ENCODE measurements around the gene PMF1. TPM values are rescaled to one million over a fixed set of nuclear protein-coding genes. Genes with fewer than 3 reads are reported as not detected.

Gene PMF1
- total RNA-seq, 1 experiment from 2014 or later: 50.2 TPM

GRCh38 chr1:156262461-156263287 lies 49.9 kb downstream of the PMF1 start:
- H3K4me2 ChIP-seq: no peak overlapping the region
- ChIA-PET CTCF (no interaction called here), POLR2A (ENCODE audit: unreplicated experiment) (interaction anchor here (0.6 to 1.0 kb wide), 3 partner anchors 33 to 247 kb away, joined by 3 to 5 read pairs (median 3); partner anchors contain the start of genes GLMP and SLC25A44)
- H3K4me3 ChIP-seq: no peak overlapping the region
- DNase-seq: peak; percentile 45 to 46
- H3K9me3 ChIP-seq (ENCODE audit: insufficient read depth, low read depth): no peaks in the 10 kb centered on the region
- no peak overlapping the region for H3K27ac ChIP-seq
- H3K4me1 ChIP-seq (replicated peaks; ENCODE audit: insufficient read depth): no peaks in the 10 kb centered on the region
- no peaks in the 10 kb centered on the region for H3K27me3 ChIP-seq (ENCODE audit: insufficient read depth, low read depth)
- intact Hi-C loops (cut with micrococcal nuclease; ENCODE audit: unreplicated experiment): no loop called here
- H4K20me1 ChIP-seq (ENCODE audit: insufficient read depth): peaks cover 9% of the 10 kb centered on the region; the same call in 1 of the 2 replicates
- no peak overlapping the region for H2AFZ ChIP-seq
- TF ChIP-seq CTCF (conservative IDR thresholded peaks at IDR 0.05) (no peak), EZH2 (IDR thresholded peaks at IDR 0.05; ENCODE audit: low read depth) (no peak)
- H3K36me3 ChIP-seq (ENCODE audit: low read depth): peaks cover 34% of the 10 kb centered on the region
- H3K79me2 ChIP-seq (ENCODE audit: low read depth): no peaks in the 10 kb centered on the region
- H3K9me2 ChIP-seq (ENCODE audit: insufficient read depth): no peaks in the 10 kb centered on the region
- no TSS peak for BruUV-seq (replicated peaks)
- peaks cover 4% of the 10 kb centered on the region; the same call in 1 of the 2 replicates for H3F3A ChIP-seq (ENCODE audit: insufficient read depth, low read depth)

- Histone ChIP-seq H3K27me3 (ENCODE audit: insufficient read depth, low read depth) (no peaks in the 10 kb centered on the region), H3K27ac (no peak overlapping the region), H3K4me1 (replicated peaks; ENCODE audit: insufficient read depth) (no peaks in the 10 kb centered on the region), H3K36me3 (ENCODE audit: low read depth) (peaks cover 34% of the 10 kb centered on the region), H3F3A (ENCODE audit: insufficient read depth, low read depth) (peaks cover 4% of the 10 kb centered on the region; the same call in 1 of the 2 replicates), H3K79me2 (ENCODE audit: low read depth) (no peaks in the 10 kb centered on the region), H3K9me3 (ENCODE audit: insufficient read depth, low read depth) (no peaks in the 10 kb centered on the region), H2AFZ (no peak overlapping the region), H3K4me3 (no peak overlapping the region), H4K20me1 (ENCODE audit: insufficient read depth) (peaks cover 6% of the 10 kb centered on the region; the same call in 1 of the 2 replicates), H3K9me2 (ENCODE audit: insufficient read depth) (no peaks in the 10 kb centered on the region), H3K4me2 (no peak overlapping the region)
- POLR2A ChIA-PET (ENCODE audit: unreplicated experiment): interaction anchor here (0.7 to 1.0 kb wide), 2 partner anchors 32 to 70 kb away, joined by 3 to 5 read pairs; partner anchors contain the start of genes GLMP and SLC25A44
- DNase-seq: no peak
- BruUV-seq (replicated peaks): no TSS peak
- no peak for TF ChIP-seq CTCF (conservative IDR thresholded peaks at IDR 0.05)
- TF ChIP-seq EZH2 (IDR thresholded peaks at IDR 0.05; ENCODE audit: low read depth): no peak
- CTCF ChIA-PET: no interaction called here
- intact Hi-C loops (cut with micrococcal nuclease; ENCODE audit: unreplicated experiment): no loop called here
These were observed 50.5 kb downstream of the PMF1 start for GRCh38 chr1:156263288-156263655.

- H3K9me3 ChIP-seq (ENCODE audit: insufficient read depth, low read depth): no peaks in the 10 kb centered on the region
- peaks cover 34% of the 10 kb centered on the region for H3K36me3 ChIP-seq (ENCODE audit: low read depth)
- no peak overlapping the region for H3K4me2 ChIP-seq
- ChIA-PET CTCF (no interaction called here), POLR2A (ENCODE audit: unreplicated experiment) (no interaction called here)
- H3K9me2 ChIP-seq (ENCODE audit: insufficient read depth): no peaks in the 10 kb centered on the region
- peaks cover 4% of the 10 kb centered on the region; the same call in 1 of the 2 replicates for H3F3A ChIP-seq (ENCODE audit: insufficient read depth, low read depth)
- BruUV-seq (replicated peaks): no TSS peak
- TF ChIP-seq EZH2 (IDR thresholded peaks at IDR 0.05; ENCODE audit: low read depth) (no peak), CTCF (conservative IDR thresholded peaks at IDR 0.05) (no peak)
- no peak overlapping the region for H3K27ac ChIP-seq
- H3K79me2 ChIP-seq (ENCODE audit: low read depth): no peaks in the 10 kb centered on the region
- no peaks in the 10 kb centered on the region for H3K27me3 ChIP-seq (ENCODE audit: insufficient read depth, low read depth)
- H2AFZ ChIP-seq: no peak overlapping the region
- intact Hi-C loops (cut with micrococcal nuclease; ENCODE audit: unreplicated experiment): no loop called here
- no peak overlapping the region for H3K4me3 ChIP-seq
- 0 out of 2 replicates have a peak, but pooled peaks cover 3% of the 10 kb centered on the region for H4K20me1 ChIP-seq (ENCODE audit: insufficient read depth)
- no peak for DNase-seq
- no peaks in the 10 kb centered on the region for H3K4me1 ChIP-seq (replicated peaks; ENCODE audit: insufficient read depth)
These were observed 53.2 kb downstream of the PMF1 start for GRCh38 chr1:156266051-156266450.
